Measurements from ENCODE around the gene OR4C5. TPM values are rescaled to one million over a fixed set of nuclear protein-coding genes. Genes with fewer than 3 reads are reported as not detected.
A peak's percentile ranks its signal among the peaks of the same experiment; 100 is the strongest.
"Not testable (repeated sequence)": the region's sequence is repeated elsewhere in the genome, so short reads cannot be mapped to it uniquely, and the experiment has no call there.

The OR4C5 gene
- total RNA-seq: not detected

DNA sequence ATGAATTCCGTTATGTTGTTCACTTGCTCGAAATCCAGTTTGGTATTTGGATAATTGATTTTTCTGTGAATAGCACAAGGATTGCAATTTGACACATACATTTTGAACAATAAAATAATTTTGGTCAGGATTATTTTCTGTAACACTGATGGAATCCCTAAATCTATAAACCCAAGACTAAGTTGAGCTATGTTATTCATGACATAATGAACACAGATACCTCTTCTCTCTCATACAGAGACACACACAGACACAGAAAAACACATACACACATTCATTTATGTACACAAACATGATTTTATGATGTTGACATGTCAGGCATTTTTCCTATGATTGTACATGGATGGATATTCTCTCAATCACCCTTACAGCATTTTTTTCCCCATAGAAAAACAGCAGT, at the start of gene OR4C5:
Gene OR4C5 (minus strand): TSS at position 101 of the 400 bp plus-strand sequence. CDS start 0 bp downstream, at position 101.
- ATAC-seq (no peak), DNase-seq (no peak)
- H3K27ac Mint-ChIP-seq: no peak within 1 kb of the TSS
- H3K4me3 Mint-ChIP-seq: no peak within 1 kb of the TSS
- H3K4me1 Mint-ChIP-seq (ENCODE audit: low read depth): no peaks in the 10 kb centered on the region
- POLR2A ChIA-PET: no interaction called here
- no peaks in the 10 kb centered on the region for H3K27me3 Mint-ChIP-seq (ENCODE audit: low read depth)
- no peaks in the 10 kb centered on the region for H3K36me3 Mint-ChIP-seq (ENCODE audit: low read depth)
- CTCF ChIA-PET: no interaction called here
- no peaks in the 10 kb centered on the region for H3K9me3 Mint-ChIP-seq (ENCODE audit: insufficient read depth)

DNA sequence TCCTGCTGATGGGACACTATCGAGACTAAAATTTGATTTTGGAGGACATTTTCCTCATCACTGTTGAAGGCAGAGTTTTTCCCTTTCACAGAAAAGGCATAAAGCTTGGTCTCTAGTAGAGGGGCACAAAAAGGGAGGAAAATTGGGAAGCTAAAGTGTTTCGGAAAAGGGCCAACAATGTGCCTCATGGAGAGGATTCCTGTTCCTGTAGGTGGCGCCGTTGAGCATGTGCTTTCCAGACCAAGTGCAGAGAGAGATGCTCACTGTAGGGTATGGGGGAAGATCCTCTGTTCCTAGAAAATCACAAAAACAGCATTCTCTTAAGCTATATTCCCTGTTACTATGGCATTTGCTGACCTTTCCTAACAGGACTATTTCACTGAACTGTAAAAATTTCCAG, 18.4 kb upstream of the OR4C5 start:
- POLR2A ChIA-PET: no interaction called here
- Mint-ChIP-seq H3K27ac (no peak overlapping the region), H3K4me3 (no peak overlapping the region), H3K36me3 (ENCODE audit: low read depth) (no peaks in the 10 kb centered on the region), H3K4me1 (ENCODE audit: low read depth) (no peaks in the 10 kb centered on the region), H3K9me3 (ENCODE audit: insufficient read depth) (peaks cover 14% of the 10 kb centered on the region), H3K27me3 (ENCODE audit: low read depth) (no peaks in the 10 kb centered on the region)
- no peak for DNase-seq
- CTCF ChIA-PET: no interaction called here
- ATAC-seq: no peak

DNA sequence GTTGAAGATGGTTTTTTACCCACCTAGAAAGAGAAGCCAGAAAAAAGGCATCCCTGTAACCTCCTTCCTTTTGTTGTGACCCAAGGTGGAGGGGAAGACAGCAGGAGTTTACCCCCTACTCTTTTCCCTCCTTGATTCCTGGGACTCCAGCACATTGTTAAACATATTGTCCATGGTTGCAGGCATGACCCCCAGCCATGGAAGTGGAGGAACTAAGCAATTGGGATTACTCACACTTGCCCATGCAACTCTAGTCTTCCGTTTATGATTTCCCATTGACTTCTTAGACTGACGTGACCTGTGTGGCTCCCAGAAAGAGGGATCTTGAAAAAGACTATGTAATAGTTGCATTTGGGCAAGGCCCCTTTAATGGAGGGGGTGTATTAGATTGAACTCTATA, 17.9 kb upstream of the OR4C5 start:
- peaks cover 12% of the 10 kb centered on the region for H3K9me3 Mint-ChIP-seq (ENCODE audit: insufficient read depth)
- H3K4me1 Mint-ChIP-seq (ENCODE audit: low read depth); H3K36me3 Mint-ChIP-seq (ENCODE audit: low read depth); H3K4me3 Mint-ChIP-seq; H3K27ac Mint-ChIP-seq; H3K27me3 Mint-ChIP-seq (ENCODE audit: low read depth); POLR2A ChIA-PET; CTCF ChIA-PET; DNase-seq; ATAC-seq: not testable (repeated sequence)

DNA sequence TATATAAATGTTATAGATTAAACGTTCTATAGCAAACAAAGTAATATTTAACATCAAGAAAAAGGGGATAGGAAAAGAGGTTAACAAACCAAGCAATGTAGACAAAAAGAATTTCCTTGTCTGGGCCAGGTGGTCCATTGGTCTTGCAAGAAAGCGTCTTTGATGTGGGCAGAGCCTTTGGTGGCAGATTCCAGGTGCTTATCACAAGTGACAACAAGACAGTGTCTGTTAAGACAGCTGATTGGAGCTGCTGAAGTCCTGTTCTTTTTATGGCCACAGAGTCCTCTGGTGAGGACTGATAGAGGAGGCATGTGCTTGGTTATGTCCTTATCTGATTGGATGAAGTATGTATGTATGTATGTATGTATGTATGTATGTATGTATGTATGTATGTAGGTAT, 5.0 kb downstream of the OR4C5 start:
- H3K9me3 Mint-ChIP-seq (ENCODE audit: insufficient read depth); H3K27ac Mint-ChIP-seq; H3K27me3 Mint-ChIP-seq (ENCODE audit: low read depth); CTCF ChIA-PET; ATAC-seq; H3K36me3 Mint-ChIP-seq (ENCODE audit: low read depth); DNase-seq; H3K4me1 Mint-ChIP-seq (ENCODE audit: low read depth); H3K4me3 Mint-ChIP-seq; POLR2A ChIA-PET: not testable (repeated sequence)

DNA sequence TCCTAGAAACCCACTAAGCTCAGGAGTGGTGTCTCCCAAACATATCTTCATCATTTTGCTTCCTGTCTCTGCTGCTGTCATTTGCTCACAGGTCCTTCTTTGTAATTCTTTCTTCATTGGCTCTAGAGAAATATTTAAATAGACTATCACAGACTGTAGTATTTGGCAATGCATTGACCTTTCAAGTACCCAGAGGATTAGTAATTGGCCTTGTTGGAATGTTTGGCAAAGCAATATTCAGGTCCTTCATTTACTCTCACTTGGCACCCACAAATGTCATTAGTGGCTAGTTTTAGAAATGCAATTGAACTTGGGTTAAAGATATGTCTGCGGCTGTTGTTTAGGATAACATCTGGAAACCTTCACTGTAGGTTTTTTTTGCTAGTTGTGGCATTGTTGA, 11.6 kb downstream of the OR4C5 start:
- ATAC-seq (no peak), DNase-seq (no peak)

DNA sequence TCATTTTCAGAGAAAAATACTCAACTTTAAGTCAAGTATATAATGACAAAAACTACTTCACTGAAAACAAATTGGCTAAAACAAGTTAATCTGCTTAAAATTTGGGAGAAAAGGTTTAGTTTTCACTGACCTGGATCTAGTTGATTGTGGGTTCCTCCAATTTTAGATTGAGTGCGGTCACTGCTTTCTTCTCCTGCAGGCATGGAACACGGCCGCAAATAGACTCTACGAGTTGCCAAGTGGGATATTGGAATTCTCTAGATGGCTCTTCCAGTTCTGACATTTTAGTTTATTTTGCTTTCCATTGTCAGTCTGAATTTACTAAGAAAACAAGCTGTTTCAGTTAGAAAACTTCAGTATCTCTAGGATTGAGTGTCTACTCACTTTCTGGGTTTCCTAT, 12.3 kb downstream of the OR4C5 start:
- no peaks in the 10 kb centered on the region for H3K4me1 Mint-ChIP-seq (ENCODE audit: low read depth)
- ChIA-PET POLR2A (no interaction called here), CTCF (no interaction called here)
- no peak overlapping the region for H3K4me3 Mint-ChIP-seq
- peaks cover 5% of the 10 kb centered on the region for H3K9me3 Mint-ChIP-seq (ENCODE audit: insufficient read depth)
- H3K27me3 Mint-ChIP-seq (ENCODE audit: low read depth): no peaks in the 10 kb centered on the region
- H3K27ac Mint-ChIP-seq: no peak overlapping the region
- DNase-seq (no peak), ATAC-seq (no peak)
- no peaks in the 10 kb centered on the region for H3K36me3 Mint-ChIP-seq (ENCODE audit: low read depth)

More for the DNA sequence above, 11.6 kb downstream of the OR4C5 start:
- ChIA-PET CTCF (no interaction called here), POLR2A (no interaction called here)
- H3K36me3 Mint-ChIP-seq (ENCODE audit: low read depth): no peaks in the 10 kb centered on the region
- H3K27me3 Mint-ChIP-seq (ENCODE audit: low read depth): no peaks in the 10 kb centered on the region
- no peak overlapping the region for H3K27ac Mint-ChIP-seq
- H3K9me3 Mint-ChIP-seq (ENCODE audit: insufficient read depth): peaks cover 5% of the 10 kb centered on the region
- H3K4me3 Mint-ChIP-seq: no peak overlapping the region
- H3K4me1 Mint-ChIP-seq (ENCODE audit: low read depth): no peaks in the 10 kb centered on the region

DNA sequence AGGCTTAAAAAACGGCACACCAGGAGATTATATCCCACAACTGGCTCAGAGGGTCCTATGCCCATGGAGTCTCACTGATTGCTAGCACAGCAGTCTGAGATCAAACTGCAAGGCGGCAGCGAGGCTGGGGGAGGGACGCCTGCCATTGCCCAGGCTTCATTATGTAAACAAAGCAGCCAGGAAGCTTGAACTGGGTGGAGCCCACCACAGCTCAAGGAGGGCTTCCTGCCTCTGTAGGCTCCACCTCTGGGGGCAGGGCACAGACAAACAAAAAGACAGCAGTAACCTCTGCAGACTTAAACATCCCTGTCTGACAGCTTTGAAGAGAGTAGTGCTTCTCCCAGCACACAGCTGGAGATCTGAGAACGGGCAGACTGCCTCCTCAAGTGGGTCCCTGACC, 20.0 kb downstream of the OR4C5 start:
- DNase-seq; H3K4me3 Mint-ChIP-seq; CTCF ChIA-PET; H3K36me3 Mint-ChIP-seq (ENCODE audit: low read depth); ATAC-seq; POLR2A ChIA-PET; H3K27me3 Mint-ChIP-seq (ENCODE audit: low read depth): not testable (repeated sequence)
- peaks cover 10% of the 10 kb centered on the region for H3K4me1 Mint-ChIP-seq (ENCODE audit: low read depth)
- peaks cover 12% of the 10 kb centered on the region for H3K9me3 Mint-ChIP-seq (ENCODE audit: insufficient read depth)
- H3K27ac Mint-ChIP-seq: peak overlapping the region; percentile 51

DNA sequence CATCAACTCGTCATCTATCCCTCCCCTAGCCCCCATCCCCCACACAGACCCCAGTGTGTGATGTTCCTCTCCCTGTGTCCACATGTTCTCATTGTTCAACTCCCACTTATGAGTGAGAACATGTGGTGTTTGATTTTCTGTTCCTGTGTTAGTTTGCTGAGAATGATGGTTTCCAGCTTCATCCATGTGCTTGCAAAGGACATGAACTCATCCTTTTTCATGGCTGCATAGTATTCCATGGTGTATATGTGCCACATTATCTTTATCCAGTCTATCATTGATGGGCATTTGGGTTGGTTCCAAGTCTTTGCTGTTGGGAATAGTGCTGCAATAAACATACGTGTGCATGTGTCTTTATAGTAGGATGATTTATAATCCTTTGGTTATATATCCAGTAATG, 23.8 kb downstream of the OR4C5 start:
- ATAC-seq; DNase-seq; H3K27ac Mint-ChIP-seq; H3K27me3 Mint-ChIP-seq (ENCODE audit: low read depth); POLR2A ChIA-PET; H3K4me3 Mint-ChIP-seq; CTCF ChIA-PET; H3K36me3 Mint-ChIP-seq (ENCODE audit: low read depth): not testable (repeated sequence)
- Mint-ChIP-seq H3K4me1 (ENCODE audit: low read depth) (peaks cover 10% of the 10 kb centered on the region), H3K9me3 (ENCODE audit: insufficient read depth) (peaks cover 12% of the 10 kb centered on the region)

DNA sequence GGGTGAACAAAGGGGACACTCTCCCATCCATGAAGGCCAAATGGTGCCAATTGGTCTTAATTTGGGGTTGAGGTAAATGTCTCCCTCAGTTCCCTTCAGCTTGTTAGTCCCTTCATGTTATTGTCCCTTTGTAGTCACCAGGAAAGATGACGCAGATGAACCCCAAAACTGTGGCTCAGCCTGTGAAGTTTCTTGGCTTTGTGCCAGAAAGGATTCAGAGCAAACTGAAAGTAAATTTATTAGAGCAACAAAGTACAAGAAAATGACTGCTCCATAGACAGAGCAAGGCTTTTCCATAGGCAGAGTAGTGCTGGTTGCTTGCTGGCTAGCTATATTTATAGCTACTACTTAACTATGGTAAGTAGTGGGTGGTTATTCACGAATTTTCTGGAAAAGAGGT, 24.8 kb downstream of the OR4C5 start:
- ChIA-PET CTCF (no interaction called here), POLR2A (no interaction called here)
- H3K27ac Mint-ChIP-seq: no peak overlapping the region
- ATAC-seq: no peak
- H3K36me3 Mint-ChIP-seq (ENCODE audit: low read depth): no peaks in the 10 kb centered on the region
- no peak for DNase-seq
- H3K4me3 Mint-ChIP-seq: no peak overlapping the region
- peaks cover 12% of the 10 kb centered on the region for H3K9me3 Mint-ChIP-seq (ENCODE audit: insufficient read depth)
- peaks cover 6% of the 10 kb centered on the region for H3K4me1 Mint-ChIP-seq (ENCODE audit: low read depth)
- H3K27me3 Mint-ChIP-seq (ENCODE audit: low read depth): no peaks in the 10 kb centered on the region

DNA sequence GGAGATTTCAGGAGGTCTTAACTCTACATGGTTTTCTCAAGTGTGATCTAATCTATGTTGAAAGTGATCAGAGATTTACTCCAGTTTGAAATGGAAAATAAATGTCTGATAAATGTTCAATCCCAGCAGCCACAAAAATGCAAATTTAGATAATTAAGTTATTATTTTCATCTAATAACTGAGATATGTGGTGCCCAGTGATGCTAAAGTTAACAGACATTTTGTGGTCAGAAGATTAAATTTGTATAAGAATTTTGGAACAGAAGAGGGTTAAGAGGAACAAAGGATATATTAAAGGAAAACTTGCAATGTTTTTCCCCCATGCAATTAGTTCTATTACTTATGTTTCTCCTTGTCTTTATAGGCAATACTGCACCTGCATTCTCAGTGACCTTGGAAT, 41.6 kb downstream of the OR4C5 start, which contains the start of gene OR4C3:
Gene OR4C3 (plus strand): TSS at position 301 of the 400 bp plus-strand sequence. CDS start 102 bp downstream, outside the sequence.
- DNase-seq; H3K27me3 Mint-ChIP-seq (ENCODE audit: low read depth); POLR2A ChIA-PET; H3K4me3 Mint-ChIP-seq; H3K36me3 Mint-ChIP-seq (ENCODE audit: low read depth); H3K27ac Mint-ChIP-seq; H3K9me3 Mint-ChIP-seq (ENCODE audit: insufficient read depth); CTCF ChIA-PET; ATAC-seq; H3K4me1 Mint-ChIP-seq (ENCODE audit: low read depth): not testable (repeated sequence)

DNA sequence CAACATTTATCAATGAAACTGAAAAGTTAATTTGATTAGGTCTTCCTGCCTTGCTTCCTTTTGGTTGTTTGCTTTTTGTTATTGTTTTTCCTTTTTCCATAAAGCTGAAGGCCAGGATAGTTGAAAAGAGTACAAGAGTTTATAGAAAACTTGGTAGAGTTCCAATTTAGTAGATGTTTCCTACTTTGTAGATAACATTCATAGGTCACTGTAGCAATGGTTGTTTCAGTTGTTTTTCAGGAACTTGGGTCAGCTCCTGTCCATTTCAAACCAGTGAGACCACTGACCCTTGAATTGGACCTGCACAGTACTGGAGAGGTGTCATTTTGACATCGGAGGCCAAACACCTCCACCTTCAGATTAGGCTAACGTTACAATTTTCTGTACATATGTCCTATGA, 46.5 kb downstream of the OR4C5 start:
- ATAC-seq; H3K36me3 Mint-ChIP-seq (ENCODE audit: low read depth); H3K4me1 Mint-ChIP-seq (ENCODE audit: low read depth); H3K27me3 Mint-ChIP-seq (ENCODE audit: low read depth); H3K9me3 Mint-ChIP-seq (ENCODE audit: insufficient read depth); DNase-seq; H3K27ac Mint-ChIP-seq; POLR2A ChIA-PET; H3K4me3 Mint-ChIP-seq; CTCF ChIA-PET: not testable (repeated sequence)
